Uterus (tissue), 4 donors: ENCODE data around the gene TMEM151A. TPM values are rescaled to one million over a fixed set of nuclear protein-coding genes. Genes with fewer than 3 reads are reported as not detected.

Source experiments
- DNase-seq, 2 donors: peaks; one replicate each; pipeline ENCODE4 v3.0.0-alpha.2; 2019 to 2020
- H3K27ac ChIP-seq, 2 donors: fragments of 200-600 bp; sonication (generic); 1 replicate in 1 of 2; 2 replicates in 1 of 2; pipeline ENCODE4 v1.5.1; 2016 to 2018
- H3K27me3 ChIP-seq, 2 donors: fragments of 200-600 bp; sonication (generic); one replicate each; pipeline ENCODE4 v1.5.1; 2018 to 2019; ENCODE audit warnings: control low read depth in 1 of 2
- H3K36me3 ChIP-seq, 2 donors: fragments of 200-600 bp; sonication (generic); one replicate each; pipeline ENCODE4 v1.5.1; 2019; ENCODE audit warnings: control low read depth in 1 of 2
- H3K4me1 ChIP-seq, 2 donors: fragments of 200-600 bp; sonication (generic); one replicate each; pipeline ENCODE4 v1.5.1; 2018 to 2019; ENCODE audit warnings: control low read depth in 1 of 2
- H3K4me3 ChIP-seq, 2 donors: fragments of 200-600 bp; sonication (generic); 1 replicate in 1 of 2; 2 replicates in 1 of 2; pipeline ENCODE4 v1.5.1; 2018 to 2019; ENCODE audit warnings: mild to moderate bottlenecking in 1 of 2
- H3K9me3 ChIP-seq, 2 donors: fragments of 200-600 bp; sonication (generic); one replicate each; pipeline ENCODE4 v1.5.1; 2019; ENCODE audit warnings: control low read depth in 1 of 2
- POLR2A ChIP-seq, 2 donors: fragments of 450-650 bp; IDR thresholded peaks; one replicate each; pipeline ENCODE4 v1.6.1; 2016; ENCODE audit warnings: antibody characterized with exemption in 2 of 2, mild to moderate bottlenecking in 1 of 2, moderate library complexity in 1 of 2
- intact Hi-C: fragments of 100-400 bp; cut with DNase I; formaldehyde crosslinking; loops from one replicate; pipeline ENCODE4 v1.15.1; 2023; ENCODE audit warnings: low total_unique reads
- total RNA-seq, 4 donors: library from RNA; depleted of rRNA in 3 of 4; stranded (reverse); fragments of >200 nt in 3 of 4; gene quantifications; one replicate each; pipeline versions ENCODE4 v1.1.0 to v1.2.4, GENCODE V29; 2014 to 2023
- TF ChIP-seq, protein P1 (sequence below), 4 experiments: fragments of 200-600 bp in 2 of 4; fragments of 450-650 bp in 2 of 4; sonication (generic) in 2 of 4; IDR thresholded peaks; one replicate each; pipeline ENCODE4 v1.5.1; 2016 to 2019; ENCODE audit warnings: antibody characterized with exemption in 4 of 4, mild to moderate bottlenecking in 2 of 4, moderate library complexity in 1 of 4
- donor health status: DM: yes; HTN: yes; CAD: no.

The TMEM151A gene
- total RNA-seq, 4 donors from 2014 or later = 0.27 TPM; not detected in 3

DNA sequence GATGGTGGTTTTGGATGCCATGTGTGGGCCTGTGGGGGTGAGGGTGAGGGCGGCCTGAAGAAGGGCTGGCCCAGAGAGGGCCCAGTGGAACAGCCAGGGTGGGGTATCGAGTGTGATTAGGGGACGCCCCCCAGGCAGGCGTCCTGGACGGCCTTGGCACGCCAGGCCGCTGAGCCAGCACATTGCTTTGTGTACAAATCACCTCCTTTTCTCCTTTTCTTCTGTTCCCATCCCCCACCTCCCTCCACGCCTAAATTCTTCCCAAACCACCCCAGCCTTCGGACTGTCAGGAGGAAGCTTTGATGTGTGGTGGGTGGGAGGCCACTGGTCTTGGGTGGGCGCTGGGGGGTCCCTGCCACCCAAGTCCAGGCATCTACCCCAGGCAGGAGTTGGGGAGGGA is 33.0 kb downstream of the TMEM151A start:
- TF ChIP-seq, protein P1, sequence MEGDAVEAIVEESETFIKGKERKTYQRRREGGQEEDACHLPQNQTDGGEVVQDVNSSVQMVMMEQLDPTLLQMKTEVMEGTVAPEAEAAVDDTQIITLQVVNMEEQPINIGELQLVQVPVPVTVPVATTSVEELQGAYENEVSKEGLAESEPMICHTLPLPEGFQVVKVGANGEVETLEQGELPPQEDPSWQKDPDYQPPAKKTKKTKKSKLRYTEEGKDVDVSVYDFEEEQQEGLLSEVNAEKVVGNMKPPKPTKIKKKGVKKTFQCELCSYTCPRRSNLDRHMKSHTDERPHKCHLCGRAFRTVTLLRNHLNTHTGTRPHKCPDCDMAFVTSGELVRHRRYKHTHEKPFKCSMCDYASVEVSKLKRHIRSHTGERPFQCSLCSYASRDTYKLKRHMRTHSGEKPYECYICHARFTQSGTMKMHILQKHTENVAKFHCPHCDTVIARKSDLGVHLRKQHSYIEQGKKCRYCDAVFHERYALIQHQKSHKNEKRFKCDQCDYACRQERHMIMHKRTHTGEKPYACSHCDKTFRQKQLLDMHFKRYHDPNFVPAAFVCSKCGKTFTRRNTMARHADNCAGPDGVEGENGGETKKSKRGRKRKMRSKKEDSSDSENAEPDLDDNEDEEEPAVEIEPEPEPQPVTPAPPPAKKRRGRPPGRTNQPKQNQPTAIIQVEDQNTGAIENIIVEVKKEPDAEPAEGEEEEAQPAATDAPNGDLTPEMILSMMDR (IDR thresholded peaks at IDR 0.05) = no peak
- TF ChIP-seq POLR2A (IDR thresholded peaks at IDR 0.05) = no peak
- H3K27ac ChIP-seq = no peak overlapping the region

DNA sequence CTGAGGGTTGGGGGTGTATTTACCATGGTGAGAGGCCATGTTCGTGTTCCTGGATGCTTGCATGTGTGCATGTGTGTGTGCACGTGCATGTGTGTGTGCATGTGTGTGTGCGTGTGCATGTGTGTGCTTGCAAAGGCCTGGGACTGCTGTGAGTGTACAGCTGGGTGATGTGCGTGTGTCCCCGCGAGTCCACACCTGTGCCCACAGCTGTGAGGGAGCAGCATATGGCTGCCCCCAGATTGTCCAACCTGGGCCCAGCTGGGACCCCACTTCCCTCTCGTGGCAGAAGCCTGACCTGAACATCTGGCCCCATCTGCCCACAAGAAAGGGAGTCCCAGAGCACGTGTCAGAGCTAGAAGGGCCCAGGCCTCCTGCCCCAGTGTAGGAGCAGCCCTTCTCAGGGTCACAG is 33.6 kb downstream of the TMEM151A start:
- intact Hi-C loops = no loop called here
- Histone ChIP-seq H3K36me3 (no peaks in the 10 kb centered on the region), H3K9me3 (no peaks in the 10 kb centered on the region), H3K27ac (peak overlapping the region in 1 of 2 donors; percentile 59), H3K4me3 (no peak overlapping the region), H3K27me3 (no peaks in the 10 kb centered on the region), H3K4me1 (peaks cover 0 to 4% of the 10 kb centered on the region in 2 donors)
- TF ChIP-seq POLR2A (IDR thresholded peaks at IDR 0.05) = no peak
- TF ChIP-seq, protein P1 (IDR thresholded peaks at IDR 0.05) = no peak
- DNase-seq = no peak

More for the DNA sequence above, 33.0 kb downstream of the TMEM151A start:
- intact Hi-C loops = no loop called here
- Histone ChIP-seq H3K4me3 (no peak overlapping the region), H3K9me3 (no peaks in the 10 kb centered on the region), H3K4me1 (peaks cover 0 to 4% of the 10 kb centered on the region in 2 donors), H3K27me3 (no peaks in the 10 kb centered on the region), H3K36me3 (no peaks in the 10 kb centered on the region)
- DNase-seq = no peak

DNA sequence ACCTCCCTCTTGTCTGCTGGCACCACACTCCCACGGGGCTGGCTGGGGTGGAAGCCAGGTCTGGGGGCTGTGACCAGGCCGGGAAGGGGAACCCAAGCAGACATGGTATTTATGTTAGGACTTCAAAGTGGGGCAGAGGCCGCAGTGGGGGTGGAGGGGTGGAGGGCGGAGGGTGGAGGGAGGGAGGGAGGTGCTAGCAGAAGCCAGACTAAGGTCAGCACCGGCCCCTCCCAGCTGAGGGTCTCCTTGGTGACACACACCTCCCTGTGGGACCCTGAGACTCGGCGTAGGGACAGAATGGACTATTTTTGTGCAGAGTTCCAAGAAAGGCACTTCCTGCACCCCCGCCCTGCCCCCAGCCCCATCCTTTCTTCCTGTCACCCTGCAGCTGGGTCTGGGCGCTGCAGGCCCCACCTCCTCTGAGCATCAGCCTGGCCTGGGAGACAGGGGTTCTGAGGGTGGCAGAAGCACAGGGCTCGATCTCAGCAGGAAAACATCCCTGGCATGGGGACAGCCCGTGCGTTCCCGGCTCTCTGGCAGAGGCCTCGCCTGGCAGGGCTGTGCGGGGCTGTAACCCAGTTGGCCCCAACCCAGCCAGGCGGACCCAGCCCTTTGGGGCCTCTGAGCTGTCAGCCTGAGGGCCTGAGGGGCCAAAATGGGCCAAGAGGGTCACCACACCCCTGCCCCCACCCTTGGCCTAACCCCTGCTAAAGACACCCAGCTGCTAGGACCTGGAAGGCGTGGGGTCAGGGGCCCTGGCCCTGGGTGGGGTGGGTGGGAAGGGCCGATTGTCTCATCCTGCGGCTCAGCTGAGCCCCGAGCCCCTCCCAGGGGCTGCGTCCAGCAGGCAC is 34.8 kb downstream of the TMEM151A start:
- no peaks in the 10 kb centered on the region for H3K36me3 ChIP-seq
- TF ChIP-seq, protein P1 (IDR thresholded peaks at IDR 0.05) = no peak
- no peak for TF ChIP-seq POLR2A (IDR thresholded peaks at IDR 0.05)
- intact Hi-C loops = no loop called here
- H3K27me3 ChIP-seq = no peaks in the 10 kb centered on the region
- H3K9me3 ChIP-seq = no peaks in the 10 kb centered on the region
- peaks cover 0 to 4% of the 10 kb centered on the region in 2 donors for H3K4me1 ChIP-seq
- peak; percentile 34 to 53 for DNase-seq
- no peak overlapping the region for H3K4me3 ChIP-seq
- peak overlapping the region; percentile 57 to 59 for H3K27ac ChIP-seq

DNA sequence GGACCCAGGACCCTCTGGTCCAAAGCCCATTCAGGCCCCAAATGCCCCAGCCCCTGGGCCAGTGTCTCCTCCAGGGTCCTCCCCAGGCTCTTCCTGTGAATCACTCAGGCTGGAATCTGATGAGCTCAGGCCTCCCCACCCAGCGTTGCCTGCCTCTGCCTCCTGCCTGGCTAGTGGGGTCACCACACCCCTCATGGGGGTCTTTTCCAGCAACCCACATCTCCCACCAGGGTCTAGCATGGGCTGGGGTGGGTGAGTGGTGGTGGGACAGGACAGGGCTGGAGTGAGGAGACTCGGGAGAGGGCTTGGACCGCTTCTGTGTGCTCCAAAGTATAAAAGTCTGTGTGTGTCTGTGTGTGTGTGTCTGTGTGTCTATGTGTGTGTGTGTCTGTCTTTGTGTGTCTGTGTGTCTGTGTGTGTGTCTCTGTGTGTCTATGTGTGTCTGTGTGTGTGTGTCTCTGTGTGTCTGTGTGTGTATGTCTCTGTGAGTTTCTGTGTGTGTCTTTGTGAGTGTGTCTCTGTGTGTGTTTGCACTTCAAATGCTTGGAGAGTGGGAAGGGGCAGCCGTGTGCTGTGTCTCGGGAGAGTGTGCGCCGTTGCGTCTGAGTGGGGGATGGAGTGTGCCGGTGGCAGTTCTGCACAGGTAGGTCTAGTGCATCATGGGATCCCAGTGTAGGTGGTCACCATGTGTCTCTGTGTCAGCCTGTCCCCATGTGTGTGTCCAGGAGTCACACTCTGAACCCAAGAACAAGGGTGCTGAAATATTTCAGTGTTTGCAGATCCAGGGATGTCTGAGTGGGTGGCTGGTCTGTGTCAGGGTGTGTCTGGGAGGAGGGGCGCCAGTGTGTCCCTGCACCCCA is 35.7 kb downstream of the TMEM151A start:
- Histone ChIP-seq H3K27ac (peak overlapping the region; percentile 57 to 59), H3K36me3 (no peaks in the 10 kb centered on the region), H3K4me3 (no peak overlapping the region), H3K9me3 (no peaks in the 10 kb centered on the region), H3K27me3 (no peaks in the 10 kb centered on the region), H3K4me1 (peaks cover 0 to 4% of the 10 kb centered on the region in 2 donors)
- TF ChIP-seq POLR2A (IDR thresholded peaks at IDR 0.05) = no peak
- TF ChIP-seq, protein P1 (IDR thresholded peaks at IDR 0.05) = no peak
- no peak for DNase-seq
- intact Hi-C loops = no loop called here

DNA sequence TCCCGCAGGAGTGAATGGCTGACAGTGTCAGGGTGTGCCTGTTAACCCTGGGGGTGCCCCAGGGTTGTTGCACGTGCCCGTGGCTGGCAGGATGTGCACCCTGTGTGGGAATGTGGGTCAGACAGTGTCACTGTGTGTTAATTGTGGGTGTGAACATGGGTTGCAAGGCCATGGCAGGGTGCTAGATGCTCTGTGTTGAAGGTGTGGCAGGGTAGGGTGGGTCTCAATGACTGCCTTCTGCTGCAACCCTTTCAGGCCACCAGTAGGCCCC is 36.3 kb downstream of the TMEM151A start:
- intact Hi-C loops = no loop called here
- DNase-seq = no peak
- H3K4me3 ChIP-seq = no peak overlapping the region
- peak overlapping the region in 1 of 2 donors; percentile 57 for H3K27ac ChIP-seq
- no peaks in the 10 kb centered on the region for H3K27me3 ChIP-seq
- H3K9me3 ChIP-seq = no peaks in the 10 kb centered on the region
- no peaks in the 10 kb centered on the region for H3K36me3 ChIP-seq
- peaks cover 0 to 4% of the 10 kb centered on the region in 2 donors for H3K4me1 ChIP-seq
- TF ChIP-seq, protein P1 (IDR thresholded peaks at IDR 0.05) = no peak
- no peak for TF ChIP-seq POLR2A (IDR thresholded peaks at IDR 0.05)
